Stimulated activated CD4-positive, alpha-beta T cell treated with anti-CD3 and anti-CD28 coated beads, Interleukin-1b, Interleukin-23, amount 100 ng/mL, for 48 hours (primary cell): Measurements from ENCODE around the gene SPON1.

Experiments
- DNase-seq: peaks from one replicate; pipeline ENCODE4 v3.0.0-alpha.2; 2020

The SPON1 gene

DNA sequence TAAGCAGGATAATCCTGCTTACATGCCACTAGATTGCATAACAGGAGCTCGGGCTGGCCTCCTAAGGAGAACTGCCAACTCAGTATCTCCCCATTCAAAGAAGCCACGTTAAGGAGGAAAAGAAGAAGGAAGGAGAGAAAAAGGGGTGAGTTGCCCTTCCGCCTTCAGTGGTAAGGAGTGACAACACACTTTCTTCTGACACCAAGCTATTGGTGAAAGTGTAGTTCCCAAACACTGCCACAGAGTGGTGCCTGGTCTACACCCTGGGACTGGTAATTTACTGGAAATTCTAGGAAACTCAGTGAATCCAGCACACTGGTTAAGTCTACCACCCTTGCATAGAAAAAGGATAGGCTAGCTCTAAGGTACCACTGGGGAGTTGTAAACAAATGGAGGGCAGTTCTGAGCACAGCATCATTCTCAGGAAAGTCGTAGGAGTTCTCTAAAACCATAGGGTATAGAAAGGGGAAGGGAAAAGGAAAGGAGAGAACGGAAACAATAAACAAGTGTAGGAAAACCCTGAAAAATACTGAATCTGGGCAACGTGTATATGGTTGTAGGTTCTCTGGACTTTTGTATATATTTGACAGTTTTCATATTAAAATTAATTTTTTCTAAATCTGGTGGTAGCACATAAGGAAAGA is 338.3 kb downstream of the SPON1 start:
- DNase-seq: peak; percentile 35

DNA sequence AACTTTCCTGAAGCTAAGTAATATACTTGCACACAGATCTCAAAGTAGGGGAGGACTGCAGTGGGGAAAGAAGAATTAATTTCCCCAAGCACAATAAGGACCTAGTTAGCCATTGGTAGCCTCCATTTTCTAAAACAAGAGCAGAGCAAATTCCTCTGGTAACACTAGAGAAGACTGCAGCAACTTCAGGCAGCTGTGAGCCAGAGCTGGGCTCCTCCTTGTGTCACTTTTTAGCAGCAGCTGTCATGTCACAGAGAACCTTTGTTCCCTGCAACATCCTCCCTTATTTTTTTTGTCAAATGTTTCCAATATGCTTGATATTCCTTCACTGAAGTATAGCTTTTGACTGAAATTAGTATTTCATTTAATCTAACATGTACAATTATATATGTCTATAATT is 342.1 kb downstream of the SPON1 start:
- DNase-seq: no peak

DNA sequence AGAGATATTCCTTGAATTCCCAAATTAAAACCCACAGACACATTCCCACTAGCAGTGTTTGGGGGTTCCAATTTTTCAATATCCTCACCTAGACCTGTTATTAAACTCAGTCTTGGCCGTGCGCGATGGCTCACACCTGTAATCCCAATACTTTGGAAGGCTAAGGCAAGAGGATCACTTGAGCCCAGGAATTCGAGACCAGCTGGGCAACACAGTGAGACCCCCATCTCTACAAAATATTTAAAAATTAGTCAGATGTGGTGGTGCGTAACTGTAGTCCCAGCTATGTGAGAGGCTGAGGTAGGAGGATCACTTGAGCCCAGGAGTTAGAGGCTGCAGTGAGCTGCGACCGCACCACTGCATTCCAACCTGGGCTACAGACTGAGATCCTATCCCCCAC is 343.1 kb downstream of the SPON1 start:
- DNase-seq: no peak

DNA sequence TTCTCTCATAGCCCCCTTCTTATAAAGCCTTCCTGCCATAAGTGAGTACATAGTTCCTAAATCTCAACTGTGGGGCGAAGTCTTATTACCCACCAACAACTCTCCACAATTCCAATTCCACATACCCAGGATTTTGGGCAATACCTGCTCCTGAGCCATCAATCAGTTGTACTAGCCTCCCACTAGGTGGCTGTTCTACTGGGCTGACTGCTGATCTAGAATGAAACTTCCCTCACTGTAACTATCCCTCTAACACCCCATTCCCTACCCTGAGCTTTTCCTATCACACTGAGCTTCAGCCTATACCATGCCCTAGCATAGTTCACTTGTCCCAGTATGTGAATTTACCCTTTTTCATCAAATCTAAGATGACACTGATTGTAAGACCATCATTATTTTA is 344.0 kb downstream of the SPON1 start:
- no peak for DNase-seq

DNA sequence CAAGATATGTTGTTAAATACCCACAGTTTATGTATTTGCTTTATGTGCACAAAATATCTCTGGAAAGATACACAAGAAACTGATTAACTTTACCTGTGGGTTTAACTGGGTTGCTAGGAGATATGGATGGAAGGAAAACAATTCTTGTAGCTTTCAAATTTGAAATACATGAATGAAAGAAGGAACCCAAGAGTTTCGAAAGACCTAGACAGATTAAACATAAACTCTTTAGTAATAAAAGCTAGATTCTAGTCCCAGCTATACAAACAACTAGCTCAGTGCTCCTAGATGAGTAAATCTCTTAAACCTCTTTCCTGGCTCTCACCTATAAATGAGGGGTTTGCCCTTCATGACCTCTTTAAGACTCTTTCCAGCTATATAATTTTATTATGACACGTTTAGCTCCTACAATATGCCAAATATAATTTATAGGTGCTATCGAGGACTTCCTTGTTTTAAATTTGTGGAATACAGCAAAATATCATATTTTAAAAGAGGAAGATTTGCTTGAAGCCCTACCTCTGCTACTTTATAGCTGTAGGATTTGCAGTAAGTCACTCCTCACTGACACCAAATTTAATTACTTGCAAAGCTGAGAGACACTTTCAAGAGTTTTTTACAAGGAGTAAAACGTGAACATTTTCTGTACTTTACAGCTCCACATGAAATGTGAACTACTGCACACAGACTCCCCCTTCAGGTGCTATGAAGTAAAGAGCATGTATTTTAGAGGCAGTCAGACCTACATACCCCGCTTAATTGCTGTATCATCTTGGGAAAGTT is 345.8 kb downstream of the SPON1 start:
- DNase-seq: no peak

DNA sequence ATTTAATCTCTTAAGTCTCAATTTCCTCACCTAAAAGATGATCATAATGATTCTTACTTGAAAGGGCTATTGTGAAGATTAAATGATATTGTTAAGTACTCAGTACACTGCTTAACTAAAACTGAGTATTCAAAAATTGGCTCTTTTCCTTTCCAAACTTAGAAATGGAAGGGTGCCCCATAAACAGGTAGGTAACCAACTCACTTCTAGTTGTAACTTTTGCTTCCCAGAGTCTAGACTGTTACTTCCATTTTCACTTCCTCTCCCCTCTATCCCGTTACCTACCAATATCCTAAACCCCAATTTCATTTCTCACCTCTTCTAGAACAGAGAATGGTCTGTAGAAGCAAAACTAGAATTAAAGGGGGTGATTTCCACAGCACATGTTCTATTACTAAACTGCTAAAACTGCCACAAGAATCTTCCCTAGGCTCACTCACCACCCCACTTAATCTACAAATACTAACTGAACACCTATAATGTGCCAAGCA is 346.4 kb downstream of the SPON1 start:
- DNase-seq: no peak

DNA sequence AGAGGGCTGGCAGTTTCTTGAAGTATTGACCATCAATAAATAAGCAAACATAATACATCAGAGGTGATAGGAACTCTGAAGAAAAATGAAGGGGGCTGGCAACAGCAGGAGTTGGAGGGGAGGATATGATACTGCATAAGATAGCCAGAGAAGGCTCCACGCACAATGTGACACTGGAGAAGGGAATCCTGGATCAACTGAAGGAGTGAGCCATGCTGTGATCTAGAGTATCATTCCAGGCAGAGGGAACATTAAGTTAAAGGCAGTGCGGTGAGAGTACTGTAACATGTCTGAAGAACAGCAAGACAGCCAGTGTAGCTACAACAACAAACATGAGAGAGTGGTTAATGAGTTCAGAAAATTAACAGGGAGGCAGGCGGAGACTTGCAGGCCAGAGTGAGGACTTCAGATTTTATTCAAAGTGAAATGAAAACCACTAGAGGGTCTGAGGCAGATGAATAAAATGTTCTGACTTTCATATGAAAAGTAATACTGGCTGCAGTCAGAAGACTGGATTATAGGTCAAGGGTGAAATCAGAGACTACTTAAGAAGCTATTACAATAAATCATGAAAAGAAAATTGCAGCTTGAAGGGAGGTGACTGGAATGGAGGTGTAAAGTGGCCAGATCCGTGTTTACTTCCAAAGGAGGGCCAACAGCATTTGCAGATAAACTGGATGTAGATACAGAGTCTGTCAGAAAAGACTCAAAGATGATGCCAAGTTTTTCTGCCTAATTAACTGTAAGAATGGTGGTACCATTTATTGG is 347.1 kb downstream of the SPON1 start:
- DNase-seq: no peak

DNA sequence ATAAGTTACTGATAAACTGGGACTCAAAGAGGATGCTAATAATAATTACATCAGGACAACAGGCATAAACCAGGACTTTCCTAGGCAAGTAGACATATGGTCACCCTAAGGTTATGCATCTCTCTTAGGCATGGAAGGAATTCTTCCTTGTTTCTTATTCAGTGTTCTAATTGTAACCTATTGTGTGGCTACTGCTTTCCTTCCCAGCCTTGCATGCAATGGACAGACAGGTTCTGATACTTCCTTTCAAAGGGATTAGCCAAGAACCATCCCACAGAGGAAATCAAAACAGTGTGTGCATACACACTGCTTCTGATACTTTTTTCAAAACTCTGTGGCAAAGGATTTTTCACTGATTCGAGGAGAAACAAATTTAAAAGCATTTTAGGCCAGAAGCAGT is 348.2 kb downstream of the SPON1 start:
- no peak for DNase-seq

DNA sequence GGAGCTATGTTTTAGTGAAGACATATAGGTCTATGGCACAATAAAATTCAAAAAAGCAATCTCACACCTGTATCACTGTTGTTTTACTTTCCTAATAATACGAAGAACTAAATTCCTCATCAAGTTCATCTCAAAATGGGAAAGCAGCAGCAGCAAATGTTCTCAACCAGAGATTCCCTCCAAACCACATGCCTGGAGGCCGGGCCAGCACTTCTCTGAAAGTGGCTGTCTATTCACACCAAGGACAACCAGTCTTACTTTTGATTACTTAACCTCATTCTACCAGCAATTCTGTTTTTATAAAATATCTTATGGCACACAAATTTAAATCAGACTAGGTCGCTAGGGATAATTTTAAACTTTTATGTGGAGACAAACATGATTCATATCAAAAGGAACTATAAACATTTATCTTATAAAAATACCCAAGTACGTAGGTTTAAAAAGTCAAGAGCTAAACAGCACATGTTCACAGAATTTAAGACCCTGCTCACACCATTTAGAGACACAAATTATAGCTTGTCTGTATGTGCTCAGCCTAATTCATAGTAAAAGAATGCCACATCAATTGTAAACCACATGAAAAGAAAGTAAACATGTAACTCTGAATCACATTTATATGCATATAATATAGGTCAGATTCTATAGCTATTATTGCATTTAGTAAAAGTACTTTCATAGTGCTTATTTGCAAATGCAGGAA is 350.4 kb downstream of the SPON1 start:
- DNase-seq: no peak

DNA sequence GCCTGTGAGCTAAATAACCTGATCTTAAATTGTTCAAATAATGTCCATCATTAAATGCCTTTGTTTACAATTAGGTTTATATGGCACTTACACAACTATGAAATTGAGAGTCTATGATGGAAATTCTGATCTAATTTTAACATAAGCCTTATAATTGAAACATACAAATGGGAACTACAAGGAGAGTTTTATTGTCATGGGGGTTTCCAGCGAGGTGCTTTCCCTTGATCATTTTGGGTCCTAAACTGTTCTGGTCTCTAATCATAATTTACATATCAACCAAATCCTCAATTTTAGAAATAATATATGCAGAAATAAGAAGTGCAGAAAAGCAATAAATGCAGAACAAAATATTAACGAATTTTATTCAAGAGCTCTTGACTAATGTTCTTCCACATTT is 351.6 kb downstream of the SPON1 start:
- no peak for DNase-seq

DNA sequence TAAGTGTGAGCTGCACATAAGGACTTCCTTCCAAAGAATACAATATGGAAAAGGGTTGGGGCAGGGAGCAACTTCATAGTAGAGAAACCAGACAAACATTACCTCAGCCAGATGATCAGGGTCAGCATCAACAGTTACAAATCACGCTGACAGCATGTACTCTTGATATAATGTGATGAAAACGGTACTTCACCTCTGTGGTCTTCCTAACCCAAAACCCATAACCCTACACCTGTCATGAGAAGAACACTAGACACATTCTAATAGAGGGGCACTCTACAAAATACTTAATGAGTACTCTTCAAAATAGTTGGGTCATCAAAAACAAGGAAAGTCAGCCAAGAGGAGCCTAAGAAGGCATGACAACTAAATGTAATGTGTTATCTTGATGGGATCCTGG is 352.6 kb downstream of the SPON1 start:
- DNase-seq: no peak
